Right renal cortex interstitium (tissue), 3 donors: ENCODE results near the gene SHC2. TPM values are rescaled to one million over a fixed set of nuclear protein-coding genes. Genes with fewer than 3 reads are reported as not detected.
"Not testable (repeated sequence)": the region's sequence is repeated elsewhere in the genome, so short reads cannot be mapped to it uniquely, and the experiment has no call there.

Experiments
- DNase-seq, 3 donors: peaks; one replicate each; pipeline ENCODE4 v3.0.0-alpha.2; 2013; ENCODE audit warnings: low read depth in 3 of 3, low spot score in 2 of 3
- polyA plus RNA-seq, 3 donors: library from polyadenylated mRNA; unstranded; fragments of 120-200 nt; gene quantifications; one replicate each; pipeline ENCODE4 v1.2.1, GENCODE V29; 2013; ENCODE audit not compliant: insufficient read length in 3 of 3

The SHC2 gene
- polyA plus RNA-seq, 3 donors: 21.5 to 25.9 (median 21.5) TPM

DNA sequence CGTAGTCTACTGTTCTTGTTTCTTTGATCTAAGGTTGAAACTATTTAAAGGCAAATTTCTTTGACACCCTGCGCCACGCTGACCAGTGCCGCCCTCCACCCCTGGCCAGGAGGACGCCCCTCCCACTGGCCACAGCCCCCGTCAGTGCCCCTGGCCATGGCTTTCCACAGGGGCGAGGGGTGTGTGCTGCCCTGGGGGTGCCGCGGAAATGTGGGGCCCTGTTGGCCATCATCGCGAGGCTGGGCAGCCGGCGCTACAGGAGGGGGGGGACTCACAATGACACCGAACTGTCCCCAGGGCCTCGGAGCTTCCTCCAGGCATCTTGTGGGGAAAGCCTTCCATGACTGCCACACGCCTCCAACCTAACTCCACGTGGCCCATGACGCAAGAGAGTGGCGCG is 10.9 kb downstream of the SHC2 start:
- no peak for DNase-seq

DNA sequence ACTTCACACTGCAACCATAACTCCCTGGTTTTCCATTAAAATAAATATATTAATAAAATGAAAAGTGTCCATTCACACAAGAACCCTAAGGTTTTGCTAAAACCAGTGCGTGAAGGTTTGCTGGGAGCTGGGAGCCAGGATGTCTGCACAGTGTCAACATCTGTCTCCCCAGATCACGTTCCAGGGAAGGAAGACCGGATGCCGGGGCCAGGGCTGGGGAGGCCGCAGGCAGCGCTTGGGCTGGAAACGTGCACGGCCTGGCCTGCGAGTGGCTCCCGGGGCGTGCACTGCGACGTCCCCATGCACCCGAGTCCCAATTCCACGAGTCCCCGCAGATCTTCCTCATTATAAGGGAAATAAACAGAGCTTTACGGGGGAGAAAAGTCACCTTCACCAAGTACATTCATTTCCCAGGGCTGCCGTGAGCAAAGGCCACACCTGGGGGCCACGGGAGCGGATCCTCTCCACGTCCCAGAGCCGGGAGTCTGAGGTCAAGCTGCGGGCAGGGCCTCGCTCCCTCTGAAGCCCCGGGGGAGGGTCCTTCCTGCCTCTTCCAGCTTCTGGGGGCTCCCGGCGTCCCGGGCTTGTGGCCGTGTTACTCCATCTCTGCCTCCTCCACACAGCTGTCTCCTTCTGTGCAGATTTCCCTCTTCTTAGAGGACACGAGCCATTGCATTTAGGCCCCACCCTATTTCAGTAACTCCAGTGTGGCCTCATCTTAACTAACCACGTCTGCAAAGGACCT is 12.8 kb downstream of the SHC2 start:
- no peak for DNase-seq

DNA sequence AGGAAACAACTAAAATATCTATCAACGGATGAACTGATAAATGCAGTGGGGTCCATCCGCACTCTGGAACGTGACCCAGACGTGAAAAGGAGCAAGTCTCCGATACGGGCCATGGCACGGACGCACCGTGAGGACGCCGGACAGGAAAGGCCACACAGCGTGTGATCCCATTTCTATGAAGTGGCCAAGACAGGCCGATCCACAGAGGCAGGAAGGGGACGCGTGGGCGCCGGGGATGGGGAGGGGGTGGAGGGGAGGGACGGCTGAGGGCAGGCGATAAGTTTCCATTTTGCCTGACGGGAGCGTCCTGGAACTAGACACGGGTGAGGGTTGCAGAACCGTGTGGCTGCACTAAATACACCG is 13.8 kb downstream of the SHC2 start:
- DNase-seq: no peak

DNA sequence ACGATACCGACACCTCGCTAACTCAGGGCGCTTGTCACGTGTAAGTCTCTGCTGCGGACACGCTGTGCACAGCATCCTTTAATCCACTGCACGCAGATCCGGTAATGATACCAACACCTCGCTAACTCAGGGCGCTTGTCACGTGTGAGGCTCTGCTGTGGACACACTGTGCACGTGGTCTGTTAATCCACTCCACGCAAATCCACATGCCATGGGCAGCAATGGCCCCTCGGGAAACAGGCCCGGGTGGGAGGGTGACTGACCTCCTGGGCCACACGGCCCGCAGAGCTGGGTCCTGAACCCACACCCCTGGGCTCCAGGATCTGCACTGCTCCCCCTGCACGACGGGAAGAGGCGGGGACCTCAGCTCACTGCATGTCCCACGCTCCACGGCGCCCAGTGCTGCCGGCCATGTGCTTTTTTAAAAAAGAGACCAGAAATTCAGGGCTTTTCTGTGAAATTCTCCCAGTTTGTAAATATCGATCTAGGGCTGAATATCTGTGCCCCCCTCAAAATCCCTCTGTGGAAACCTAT is 16.1 kb downstream of the SHC2 start:
- DNase-seq: no peak

DNA sequence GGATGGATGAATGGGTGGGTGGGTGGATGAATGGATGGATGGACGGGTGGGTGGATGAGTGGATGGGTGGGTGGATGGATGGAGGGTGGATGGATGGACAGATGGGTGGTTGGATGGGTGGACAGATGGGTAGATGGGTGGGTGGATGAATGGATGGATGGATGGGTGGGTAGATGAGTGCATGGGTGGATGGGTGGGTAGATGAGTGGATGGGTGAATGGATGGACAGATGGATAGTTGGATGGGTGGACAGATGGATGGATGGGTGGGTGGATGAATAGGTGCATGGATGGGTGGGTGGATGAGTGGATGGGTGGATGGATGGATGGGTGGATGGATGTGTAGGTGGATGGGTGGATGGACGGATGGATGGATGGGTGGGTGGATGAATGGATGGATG is 17.8 kb downstream of the SHC2 start:
- no peak for DNase-seq

DNA sequence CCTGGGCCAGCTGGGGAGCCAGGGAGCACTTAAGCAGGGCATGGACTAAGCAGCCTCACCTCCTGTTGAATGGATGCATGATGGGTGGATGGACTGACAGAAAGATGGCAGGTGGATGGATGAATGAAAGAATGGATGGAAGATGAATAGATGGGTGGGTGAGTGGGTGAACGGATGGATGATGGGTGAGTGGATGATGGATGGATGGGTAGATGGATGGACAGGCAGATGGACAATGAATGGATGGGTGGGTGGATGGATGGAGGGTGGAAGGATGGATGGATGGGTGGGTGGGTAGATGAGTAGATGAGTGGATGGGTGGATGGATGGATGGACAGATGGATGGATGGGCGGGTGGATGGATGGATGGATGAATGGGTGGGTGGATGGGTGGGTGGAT is 18.7 kb downstream of the SHC2 start:
- no peak for DNase-seq

DNA sequence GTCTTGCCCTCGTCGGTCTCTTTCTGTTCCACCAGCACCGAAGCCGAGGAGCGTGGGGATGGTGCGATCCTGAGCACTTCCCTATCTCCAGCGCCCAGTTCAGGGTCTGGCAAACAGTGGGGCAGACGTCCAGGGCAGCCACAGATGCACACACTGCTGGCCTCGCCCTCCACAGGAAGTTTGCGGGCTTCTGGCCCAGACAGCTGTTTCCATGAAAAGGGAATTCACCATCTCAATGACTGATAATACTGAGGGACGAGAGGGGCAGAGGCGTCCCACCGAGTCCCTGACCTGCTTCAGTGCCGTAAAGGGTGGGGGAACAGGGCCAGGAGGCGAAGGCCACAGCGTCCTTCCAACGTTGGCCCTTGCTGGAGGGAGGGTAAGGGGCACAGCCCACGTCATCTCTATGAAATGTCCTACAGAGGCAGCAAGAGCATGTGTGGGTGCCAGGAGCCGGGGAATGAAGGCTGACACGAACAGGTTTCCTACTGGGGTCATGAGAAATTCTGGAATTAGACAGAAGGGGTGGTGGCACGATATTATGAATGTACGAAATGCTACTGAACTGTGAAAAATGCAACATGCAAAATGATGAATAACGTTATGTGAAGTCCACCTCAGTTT is 19.5 kb downstream of the SHC2 start:
- no peak for DNase-seq

DNA sequence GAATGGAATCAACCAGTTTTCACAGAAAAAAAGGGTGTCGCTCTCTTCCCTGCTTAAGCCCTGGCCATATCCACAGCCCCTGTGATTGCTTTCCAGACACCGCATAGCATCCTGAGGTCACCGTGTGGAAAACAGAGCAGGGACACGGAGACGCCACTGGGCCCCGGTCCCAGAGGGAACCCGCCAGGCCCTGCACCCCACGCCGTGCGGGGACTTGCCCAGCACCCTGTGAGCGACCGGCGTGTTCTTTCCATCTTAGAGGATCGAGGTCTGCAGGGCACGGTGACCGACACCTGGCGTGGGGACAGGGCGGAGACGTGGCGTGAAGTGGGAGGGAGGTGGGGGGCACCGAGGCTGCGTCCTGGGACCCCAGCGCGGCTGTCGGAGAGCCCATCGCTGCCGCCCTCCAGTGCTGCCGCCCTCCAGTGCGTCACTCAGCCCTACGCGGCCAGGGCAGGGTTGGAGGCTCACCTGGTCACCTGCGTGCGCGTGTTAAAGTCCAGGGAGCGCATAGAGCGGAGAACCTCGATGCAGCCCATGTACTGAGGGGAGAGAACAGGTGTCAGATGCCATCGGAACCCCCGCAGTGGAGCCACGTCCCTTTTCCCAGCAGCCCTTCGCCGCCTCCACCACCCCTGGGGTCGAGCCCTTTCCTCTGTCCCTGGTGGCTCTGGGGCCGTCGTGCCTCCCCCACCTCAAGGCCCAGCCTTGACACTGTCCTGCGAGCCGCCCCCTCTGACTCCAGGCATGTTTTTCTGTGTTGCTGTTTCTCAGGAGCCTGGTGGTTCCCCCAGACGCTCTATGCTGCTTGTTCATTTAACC is 20.2 kb downstream of the SHC2 start:
- no peak for DNase-seq

DNA sequence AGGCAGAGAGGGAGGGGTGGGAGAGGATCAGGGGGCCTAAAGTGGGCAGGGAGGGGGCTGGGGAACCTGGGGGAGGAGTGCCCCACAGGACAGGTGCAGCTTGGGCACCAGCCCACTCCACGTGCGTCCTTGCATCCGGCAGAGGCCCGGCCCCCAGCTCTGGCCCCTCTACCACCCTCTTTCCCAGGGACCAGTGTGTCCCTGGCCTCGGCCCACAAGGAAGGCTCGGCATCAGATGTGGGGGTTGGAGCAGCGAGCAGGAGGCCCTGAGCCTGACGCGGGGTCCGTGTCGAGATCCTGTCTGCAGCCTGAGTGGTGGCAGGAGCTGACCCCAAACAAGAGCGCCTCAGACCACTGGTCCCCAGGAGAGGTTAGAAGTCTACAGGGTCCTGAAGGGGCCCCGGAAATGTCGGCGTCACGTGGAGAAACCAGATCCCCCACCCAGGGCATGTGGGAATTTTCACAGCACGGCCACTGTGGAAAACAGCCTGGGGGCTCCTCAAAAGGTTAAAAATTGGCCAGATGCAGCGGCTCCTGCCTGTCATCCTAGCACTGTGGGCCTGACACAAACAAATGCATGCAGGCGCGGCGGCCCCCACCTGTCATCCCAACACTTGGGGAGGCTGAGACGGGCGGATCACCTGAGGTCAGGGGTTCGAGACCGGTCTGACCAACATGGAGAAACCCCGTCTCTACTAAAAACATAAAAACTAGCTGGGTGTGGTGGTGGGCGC is 21.5 kb downstream of the SHC2 start:
- DNase-seq: no peak

DNA sequence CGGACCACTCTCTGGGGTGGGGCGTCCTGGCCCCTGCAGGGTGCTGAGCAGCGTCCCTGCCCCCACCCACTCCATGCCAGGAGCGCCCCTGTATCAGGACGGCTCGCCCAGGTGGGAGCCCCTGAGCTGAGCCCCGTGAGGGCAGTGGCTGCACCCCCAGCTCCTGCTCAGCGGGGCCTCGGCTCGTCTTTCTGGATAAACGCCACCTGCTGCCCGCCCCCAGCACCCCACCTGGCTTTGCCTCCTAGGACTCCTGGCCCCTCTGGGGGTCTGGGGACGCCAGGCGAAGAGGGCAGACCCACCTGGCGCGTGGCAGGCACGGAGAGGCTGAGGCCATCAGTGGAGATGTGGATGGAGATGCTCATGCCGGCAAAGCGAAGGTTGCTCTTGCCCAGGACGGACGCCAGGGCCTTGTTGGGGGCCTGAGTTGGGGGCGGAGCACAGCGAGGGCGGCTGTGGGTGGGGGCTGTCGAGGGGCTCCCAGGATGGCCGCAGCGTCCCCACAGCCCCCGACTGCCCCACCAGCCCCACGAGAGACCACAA is 22.3 kb downstream of the SHC2 start:
- no peak for DNase-seq

DNA sequence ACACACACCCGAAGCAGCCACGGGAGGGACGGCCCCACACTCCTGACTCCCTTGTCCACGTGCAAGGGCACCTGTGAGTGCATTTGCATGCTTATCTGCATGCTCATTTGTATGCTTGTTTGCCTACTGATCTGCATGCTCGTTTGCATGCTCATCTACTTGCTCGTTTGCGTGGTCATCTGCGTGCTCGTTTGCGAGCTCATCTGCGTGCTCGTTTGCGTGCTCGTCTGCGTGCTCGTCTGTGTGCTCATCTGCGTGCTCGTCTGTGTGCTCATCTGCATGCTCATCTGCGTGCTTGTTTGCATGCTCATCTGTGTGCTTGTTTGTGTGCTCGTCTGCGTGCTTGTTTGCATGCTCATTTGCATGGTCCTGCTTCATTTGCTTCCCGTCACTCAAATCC is 23.8 kb downstream of the SHC2 start:
- DNase-seq: no peak

DNA sequence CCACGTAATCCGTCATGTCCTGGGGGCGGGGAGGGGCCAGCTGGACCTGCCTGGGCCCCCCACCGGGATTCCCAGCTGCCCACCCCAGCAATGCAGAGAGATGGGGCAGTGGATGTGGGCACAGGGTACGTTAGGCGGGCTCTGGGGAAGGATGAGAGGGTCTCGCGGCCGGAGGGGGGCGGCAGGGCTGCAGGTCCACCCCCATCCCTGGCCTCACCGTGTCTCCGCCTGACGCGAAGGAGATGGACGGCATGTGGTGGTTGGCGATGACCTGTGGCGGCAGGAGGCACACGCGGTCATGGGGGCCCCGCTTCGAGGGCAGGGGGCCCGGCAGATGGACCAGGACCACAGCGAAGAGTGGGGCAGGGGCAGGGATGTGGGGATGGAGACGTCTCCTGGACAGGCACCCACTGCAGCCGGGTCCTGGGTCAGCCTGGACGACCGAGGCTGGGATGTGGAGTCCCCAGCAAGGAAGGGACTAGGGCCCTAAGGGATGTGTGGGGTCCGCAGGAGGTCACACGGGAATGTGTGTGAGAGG is 24.4 kb downstream of the SHC2 start:
- DNase-seq: no peak

DNA sequence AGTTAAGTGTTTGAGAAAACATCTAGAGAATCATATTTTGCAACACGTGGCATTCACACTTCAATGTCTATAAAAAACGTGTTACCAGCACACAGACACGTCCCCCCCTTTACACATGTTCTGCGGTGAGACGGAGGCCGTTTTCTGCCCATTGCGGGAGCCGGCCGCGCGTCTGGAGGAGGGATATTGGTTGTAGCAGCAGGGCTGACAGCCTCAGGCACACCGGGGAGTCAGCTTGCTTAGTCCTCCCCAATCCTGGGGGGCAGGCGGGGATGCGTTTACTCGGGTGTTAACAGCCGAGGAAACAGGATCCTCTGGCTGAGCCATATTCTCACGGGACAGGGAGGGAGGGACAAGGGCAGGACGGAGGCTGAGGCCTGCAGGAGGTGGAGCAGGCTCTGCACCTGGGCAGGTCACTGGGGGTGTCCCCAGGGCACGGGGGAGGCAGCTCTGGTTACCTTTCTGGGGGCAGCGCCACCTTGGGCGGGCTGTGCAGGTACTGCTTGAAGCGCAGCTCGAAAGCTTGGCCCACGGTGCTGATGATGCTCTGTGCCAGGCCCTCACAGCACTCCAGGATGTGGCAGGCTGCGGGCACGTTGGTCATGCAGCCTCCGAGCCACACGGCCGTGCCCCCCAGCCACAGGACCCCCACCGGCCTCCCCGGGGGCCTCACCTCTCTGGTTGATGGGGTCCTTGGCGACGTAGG is 25.0 kb downstream of the SHC2 start:
- DNase-seq: no peak

DNA sequence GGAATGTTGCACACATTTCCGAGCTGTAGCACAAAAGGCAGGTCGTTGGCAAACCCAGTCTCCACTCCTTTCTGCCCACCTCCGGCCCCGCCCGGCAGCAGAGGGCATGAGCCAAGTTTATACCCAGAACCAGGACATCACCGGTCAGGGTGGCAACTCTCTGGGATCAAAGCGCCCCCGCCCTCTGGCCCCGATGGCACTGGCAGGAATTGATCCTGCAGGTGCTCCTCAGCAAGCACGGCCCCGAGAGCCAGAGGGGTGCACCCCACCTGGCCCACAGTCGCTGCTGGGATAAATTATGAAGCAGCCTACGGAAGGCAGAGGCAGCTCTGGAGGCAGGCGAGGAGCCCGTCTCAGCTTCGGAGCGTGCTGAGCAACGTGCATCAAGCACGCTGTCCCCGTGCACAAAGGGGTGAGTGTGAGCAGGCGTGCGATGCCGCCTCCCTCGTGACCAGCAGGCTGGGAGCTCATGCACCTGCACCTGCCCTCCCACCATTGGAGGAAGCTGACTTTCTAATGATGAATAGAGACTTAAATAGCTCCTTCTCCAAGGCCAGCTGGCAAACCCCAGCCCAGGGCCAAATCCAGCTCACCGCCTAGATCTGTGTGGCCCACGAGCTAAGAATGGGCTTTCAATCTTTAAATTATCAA is 25.7 kb downstream of the SHC2 start:
- no peak for DNase-seq

DNA sequence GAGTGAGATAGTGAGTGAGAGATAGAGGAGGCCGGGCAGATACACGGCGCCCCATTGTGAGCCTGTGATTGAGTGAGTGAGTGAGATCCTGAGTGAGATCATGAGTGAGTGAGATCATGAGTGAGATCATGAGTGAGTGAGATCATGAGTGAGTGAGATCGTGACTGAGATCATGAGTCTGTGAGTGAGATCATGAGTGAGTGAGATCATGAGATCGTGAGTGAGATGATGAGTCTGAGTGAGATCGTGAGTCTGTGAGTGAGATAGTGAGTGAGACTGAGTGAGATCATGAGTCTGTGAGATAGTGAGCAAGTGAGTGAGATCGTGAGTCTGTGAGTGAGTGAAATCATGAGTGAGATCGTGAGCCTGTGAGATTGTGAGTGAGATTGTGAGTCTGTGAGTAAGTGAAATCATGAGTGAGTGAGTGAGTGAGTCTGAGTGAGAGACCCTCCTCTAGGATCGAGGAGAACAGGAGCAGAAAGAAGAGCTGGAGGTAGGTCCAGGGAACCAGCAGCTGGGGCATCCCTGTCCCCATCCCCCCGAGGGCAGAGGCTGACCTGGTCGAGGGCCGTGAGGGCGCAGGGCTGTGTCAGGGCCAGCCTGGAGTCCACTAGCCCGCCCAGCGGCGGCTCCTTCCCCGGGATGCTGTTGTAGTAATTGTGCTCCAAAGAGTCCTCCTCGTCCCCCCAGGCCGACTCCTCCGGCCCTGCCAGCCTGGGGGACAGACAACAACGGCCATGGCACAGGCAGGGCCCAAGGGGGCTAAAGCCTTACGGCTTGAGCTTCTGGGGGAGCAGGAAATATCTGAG is 26.5 kb downstream of the SHC2 start:
- DNase-seq: no peak

DNA sequence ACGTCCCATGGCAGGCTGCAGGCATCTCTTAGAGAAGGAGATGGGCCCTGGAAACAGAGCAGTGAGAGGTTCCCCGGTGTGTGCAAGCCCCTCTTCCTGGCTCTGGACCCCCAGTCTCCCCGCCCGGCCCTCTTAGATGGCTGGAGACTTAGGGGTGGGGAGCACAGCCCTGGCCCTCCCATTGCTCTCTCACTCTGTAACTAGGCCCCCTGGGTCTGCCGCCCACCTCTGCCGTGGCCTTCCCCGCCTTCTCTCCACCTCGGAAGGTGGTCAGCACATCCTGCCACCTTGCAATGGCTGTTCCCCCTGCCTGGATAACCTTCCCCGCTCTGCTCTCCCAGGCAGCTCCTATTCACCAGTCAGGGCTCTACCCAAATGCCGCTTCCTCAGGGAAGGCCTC is 30.1 kb downstream of the SHC2 start:
- no peak for DNase-seq

DNA sequence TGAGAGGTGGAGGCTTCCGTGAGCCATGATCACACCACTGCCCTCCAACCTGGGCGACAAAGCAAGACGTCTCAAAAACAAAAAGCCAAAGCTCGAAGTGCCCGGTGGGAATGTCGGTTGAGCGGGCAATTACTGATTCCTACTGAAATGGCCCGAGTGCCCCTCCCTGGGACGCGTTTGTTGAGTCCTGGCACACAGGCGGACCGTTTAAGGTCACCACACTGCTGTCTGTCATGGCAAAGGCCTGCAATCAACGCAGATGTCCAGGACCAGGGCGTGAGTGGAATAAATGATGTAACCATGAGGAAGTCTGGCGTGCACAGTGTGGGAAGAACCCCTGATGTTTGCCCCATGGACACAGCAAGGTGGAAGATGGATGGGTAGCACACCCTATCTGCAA is 32.7 kb downstream of the SHC2 start:
- no peak for DNase-seq

DNA sequence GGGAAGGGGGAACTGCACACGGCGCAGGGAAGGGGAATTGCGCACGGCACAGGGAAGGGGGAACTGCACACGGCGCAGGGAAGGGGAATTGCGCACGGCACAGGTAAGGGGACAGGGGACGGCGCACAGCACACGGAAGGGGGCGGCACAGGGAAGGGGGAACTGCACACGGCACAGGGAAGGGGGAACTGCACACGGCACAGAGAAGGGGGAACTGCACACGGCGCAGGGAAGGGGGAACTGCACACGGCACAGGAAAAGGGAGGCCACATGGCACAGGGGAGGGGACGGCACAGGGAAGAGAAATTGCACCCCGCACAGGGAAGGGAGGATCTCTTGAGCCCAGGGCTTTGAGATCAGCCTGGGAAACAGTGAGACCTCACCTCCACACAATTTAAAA is 33.2 kb downstream of the SHC2 start:
- DNase-seq: not testable (repeated sequence)
